CD14-positive monocyte (primary cell): ENCODE data around the gene ACTL10. TPM values are rescaled to one million over a fixed set of nuclear protein-coding genes. Genes with fewer than 3 reads are reported as not detected.

Experiments
- DNase-seq, 3 donors: peaks; one replicate each; pipeline ENCODE4 v3.0.0-alpha.2; 2011 to 2022
- H2AFZ ChIP-seq: 2 replicates; pipeline ENCODE4 v1.6.0; 2012; ENCODE audit warnings: mild to moderate bottlenecking, low read depth, low read length, inconsistent platforms; ENCODE audit not compliant: insufficient read depth, poor library complexity, severe bottlenecking
- H3K27ac ChIP-seq, 2 donors: 1 replicate in 1 of 2; 2 replicates in 1 of 2; pipeline ENCODE4 v1.5.1; 2012 to 2013; ENCODE audit warnings: low read length in 2 of 2, control low read depth in 1 of 2, inconsistent platforms in 1 of 2, low read depth in 1 of 2, mild to moderate bottlenecking in 1 of 2
- H3K27me3 ChIP-seq, 2 donors: one replicate each; pipeline versions ENCODE4 v1.6.0 to v1.6.1; 2011 to 2013; ENCODE audit warnings: low read length in 2 of 2; ENCODE audit not compliant: control insufficient read depth in 2 of 2, insufficient read depth in 2 of 2
- H3K36me3 ChIP-seq, 2 donors: replicated peaks in 1 of 2; 1 replicate in 1 of 2; 2 replicates in 1 of 2; pipeline versions ENCODE4 v1.5.1 to v1.6.1; 2012 to 2013; ENCODE audit warnings: low read length in 2 of 2, control low read depth in 1 of 2, inconsistent platforms in 1 of 2, mild to moderate bottlenecking in 1 of 2; ENCODE audit not compliant: insufficient read depth in 2 of 2, control insufficient read depth in 1 of 2
- H3K4me1 ChIP-seq, 2 donors: 1 replicate in 1 of 2; 2 replicates in 1 of 2; pipeline versions ENCODE4 v1.5.1 to v1.6.1; 2012 to 2013; ENCODE audit warnings: low read length in 2 of 2, control low read depth in 1 of 2, inconsistent platforms in 1 of 2, mild to moderate bottlenecking in 1 of 2, moderate library complexity in 1 of 2; ENCODE audit not compliant: insufficient read depth in 2 of 2, control insufficient read depth in 1 of 2
- H3K4me2 ChIP-seq: replicated peaks from 2 replicates; pipeline ENCODE3; 2012; ENCODE audit warnings: low read length, moderate library complexity, mild to moderate bottlenecking; ENCODE audit not compliant: poor library complexity, severe bottlenecking; ENCODE audit errors: extremely low read depth
- H3K4me3 ChIP-seq, 3 experiments: fragments of 200-600 bp in 1 of 3; sonication (generic) in 1 of 3; replicated peaks in 1 of 3; 1 replicate in 2 of 3; 2 replicates in 1 of 3; pipeline ENCODE4 v1.5.1; 2011 to 2013; ENCODE audit warnings: low read length in 3 of 3, mild to moderate bottlenecking in 3 of 3, control low read depth in 2 of 3, low read depth in 2 of 3, inconsistent platforms in 1 of 3, moderate library complexity in 1 of 3
- H3K79me2 ChIP-seq: 2 replicates; pipeline ENCODE4 v1.6.0; 2012; ENCODE audit warnings: mild to moderate bottlenecking, control low read depth, inconsistent platforms, low read length, moderate library complexity; ENCODE audit not compliant: insufficient read depth
- H3K9ac ChIP-seq: 2 replicates; pipeline ENCODE4 v1.6.0; 2017; ENCODE audit warnings: low read length, mild to moderate bottlenecking; ENCODE audit not compliant: insufficient read depth, poor library complexity, severe bottlenecking
- H3K9me3 ChIP-seq, 2 donors: replicated peaks in 1 of 2; 1 replicate in 1 of 2; 2 replicates in 1 of 2; pipeline versions ENCODE4 v1.5.1 to v1.6.1; 2012 to 2013; ENCODE audit warnings: low read length in 2 of 2, control low read depth in 1 of 2; ENCODE audit not compliant: control insufficient read depth in 1 of 2, insufficient read depth in 1 of 2
- H4K20me1 ChIP-seq: 2 replicates; pipeline ENCODE4 v1.6.0; 2012; ENCODE audit warnings: mild to moderate bottlenecking, low read length, control low read depth, moderate library complexity; ENCODE audit not compliant: insufficient read depth
- H3K27ac Mint-ChIP-seq, 7 donors: one replicate each; pipeline ENCODE4 v1.8.0; 2020; ENCODE audit warnings: mild to moderate bottlenecking in 7 of 7, mixed read lengths in 7 of 7, moderate library complexity in 6 of 7, inconsistent platforms in 2 of 7
- H3K27me3 Mint-ChIP-seq, 3 donors: one replicate each; pipeline ENCODE4 v1.8.0; 2021 to 2022; ENCODE audit warnings: low read depth in 3 of 3, mild to moderate bottlenecking in 3 of 3, mixed read lengths in 3 of 3, moderate library complexity in 3 of 3, inconsistent platforms in 1 of 3
- H3K36me3 Mint-ChIP-seq, 2 donors: one replicate each; pipeline ENCODE4 v1.8.0; 2020; ENCODE audit warnings: mixed read lengths in 2 of 2, inconsistent platforms in 1 of 2, mild to moderate bottlenecking in 1 of 2
- H3K4me1 Mint-ChIP-seq: one replicate; pipeline ENCODE4 v1.8.0; 2020; ENCODE audit warnings: mild to moderate bottlenecking, mixed read lengths
- H3K4me3 Mint-ChIP-seq, 2 donors: one replicate each; pipeline ENCODE4 v1.8.0; 2020; ENCODE audit warnings: mild to moderate bottlenecking in 2 of 2, mixed read lengths in 2 of 2, moderate library complexity in 1 of 2
- H3K9me3 Mint-ChIP-seq, 7 donors: one replicate each; pipeline ENCODE4 v1.8.0; 2020 to 2022; ENCODE audit warnings: mixed read lengths in 7 of 7, mild to moderate bottlenecking in 6 of 7, moderate library complexity in 6 of 7, inconsistent platforms in 2 of 7
- WGBS: methylation state at CpG from one replicate; pipeline ENCODE4 v1.1.5; 2013; ENCODE audit warnings: missing lambda C conversion rate; ENCODE audit not compliant: insufficient coverage; 5-methylcytosine and 5-hydroxymethylcytosine counted together
- intact Hi-C, 2 donors: fragments of 100-400 bp; cut with micrococcal nuclease; formaldehyde crosslinking; loops; one replicate each; pipeline versions ENCODE4 v1.15.0 to v1.15.1; 2023
- polyA plus RNA-seq, 3 donors: library from polyadenylated mRNA; depleted of rRNA in 1 of 3; unstranded in 2 of 3; stranded (reverse) in 1 of 3; fragments of 300-500 nt in 2 of 3; fragments of >200 nt in 1 of 3; fragmentation: Illumina TruSeq in 2 of 3; gene quantifications; 1 replicate in 2 of 3; 2 replicates in 1 of 3; pipeline ENCODE4 v1.2.3, GENCODE V29; 2012 to 2021
- TF ChIP-seq, protein P1 (sequence below): fragments of 200-600 bp; IDR thresholded peaks from one replicate; pipeline ENCODE4 v1.8.0; 2022; ENCODE audit warnings: antibody characterized with exemption, mild to moderate bottlenecking

The ACTL10 gene
- polyA plus RNA-seq, 3 donors = 0.31 to 1.2 (median 1.1) TPM

DNA sequence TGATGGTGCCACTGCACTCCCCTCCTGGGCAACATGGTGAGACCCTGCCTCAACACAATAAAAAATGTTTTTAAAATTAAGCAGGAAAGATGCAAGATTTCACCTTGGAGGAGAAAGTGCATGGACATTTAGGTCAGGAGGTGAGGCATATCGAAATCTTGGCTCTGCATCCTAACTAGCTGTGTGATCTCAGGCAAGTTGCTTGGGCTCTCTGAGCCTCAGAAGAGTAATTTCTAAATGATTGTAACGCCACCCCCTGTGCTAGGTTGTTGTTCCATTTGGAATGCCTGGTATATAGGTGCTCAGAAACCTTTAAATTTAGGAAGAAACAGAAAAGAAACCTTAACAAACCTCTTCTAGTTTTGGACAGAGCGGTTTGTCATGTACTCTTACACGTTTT, 40.6 kb upstream of the ACTL10 start:
- no peaks in the 10 kb centered on the region for H3K9me3 ChIP-seq
- H3K4me2 ChIP-seq = no peak overlapping the region
- no peak overlapping the region for H2AFZ ChIP-seq
- DNase-seq = no peak
- H3K36me3 Mint-ChIP-seq = peaks cover 73 to 76% of the 10 kb centered on the region in 2 donors
- no peaks in the 10 kb centered on the region for H3K4me1 ChIP-seq
- H4K20me1 ChIP-seq = no peaks in the 10 kb centered on the region
- H3K27me3 Mint-ChIP-seq = no peaks in the 10 kb centered on the region
- H3K4me1 Mint-ChIP-seq = no peaks in the 10 kb centered on the region
- no peaks in the 10 kb centered on the region for H3K79me2 ChIP-seq
- H3K36me3 ChIP-seq = peaks cover 53 to 93% of the 10 kb centered on the region in 2 donors
- WGBS = 97% methylated on average over 3 of the region's 4 CpGs
- H3K27ac Mint-ChIP-seq = no peak overlapping the region
- no peak overlapping the region for H3K4me3 Mint-ChIP-seq
- no peak overlapping the region for H3K27ac ChIP-seq
- TF ChIP-seq, protein P1, sequence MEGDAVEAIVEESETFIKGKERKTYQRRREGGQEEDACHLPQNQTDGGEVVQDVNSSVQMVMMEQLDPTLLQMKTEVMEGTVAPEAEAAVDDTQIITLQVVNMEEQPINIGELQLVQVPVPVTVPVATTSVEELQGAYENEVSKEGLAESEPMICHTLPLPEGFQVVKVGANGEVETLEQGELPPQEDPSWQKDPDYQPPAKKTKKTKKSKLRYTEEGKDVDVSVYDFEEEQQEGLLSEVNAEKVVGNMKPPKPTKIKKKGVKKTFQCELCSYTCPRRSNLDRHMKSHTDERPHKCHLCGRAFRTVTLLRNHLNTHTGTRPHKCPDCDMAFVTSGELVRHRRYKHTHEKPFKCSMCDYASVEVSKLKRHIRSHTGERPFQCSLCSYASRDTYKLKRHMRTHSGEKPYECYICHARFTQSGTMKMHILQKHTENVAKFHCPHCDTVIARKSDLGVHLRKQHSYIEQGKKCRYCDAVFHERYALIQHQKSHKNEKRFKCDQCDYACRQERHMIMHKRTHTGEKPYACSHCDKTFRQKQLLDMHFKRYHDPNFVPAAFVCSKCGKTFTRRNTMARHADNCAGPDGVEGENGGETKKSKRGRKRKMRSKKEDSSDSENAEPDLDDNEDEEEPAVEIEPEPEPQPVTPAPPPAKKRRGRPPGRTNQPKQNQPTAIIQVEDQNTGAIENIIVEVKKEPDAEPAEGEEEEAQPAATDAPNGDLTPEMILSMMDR = no peak
- intact Hi-C loops = no loop called here
- no peaks in the 10 kb centered on the region for H3K27me3 ChIP-seq
- H3K9ac ChIP-seq = no peak overlapping the region
- H3K9me3 Mint-ChIP-seq = no peaks in the 10 kb centered on the region
- H3K4me3 ChIP-seq = no peak overlapping the region

DNA sequence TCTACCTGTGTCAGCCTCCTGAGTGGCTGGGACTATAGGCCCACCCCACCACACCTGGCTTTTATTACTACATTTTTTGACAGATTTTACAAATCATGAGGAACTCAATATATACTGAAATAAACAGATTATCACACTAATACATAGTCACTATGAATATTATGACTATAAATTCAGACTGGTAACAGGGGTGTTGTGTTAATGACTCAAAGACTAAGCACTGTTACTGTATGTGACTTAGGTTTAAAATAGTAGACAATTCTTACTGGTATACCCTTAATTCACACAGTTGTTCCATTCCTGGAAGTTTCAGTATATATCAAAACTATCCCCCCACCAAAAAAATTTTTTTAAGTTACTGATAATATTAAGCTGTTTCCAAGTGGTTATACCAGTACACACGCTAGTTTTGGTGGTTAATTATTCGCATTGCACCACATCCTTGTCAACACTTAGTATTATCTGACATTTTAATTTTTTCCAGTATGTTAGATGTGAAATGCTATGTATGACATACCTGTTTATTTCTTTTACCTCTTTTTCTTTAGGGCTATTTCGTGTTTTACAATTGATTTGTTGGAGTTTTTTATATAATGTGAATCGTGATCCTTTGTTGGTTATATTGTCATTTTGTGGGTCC, 39.0 kb upstream of the ACTL10 start:
- TF ChIP-seq, protein P1 = no peak
- Mint-ChIP-seq H3K27me3 (no peaks in the 10 kb centered on the region), H3K9me3 (no peaks in the 10 kb centered on the region), H3K4me3 (no peak overlapping the region), H3K36me3 (peaks cover 71 to 78% of the 10 kb centered on the region in 2 donors), H3K27ac (no peak overlapping the region), H3K4me1 (no peaks in the 10 kb centered on the region)
- peaks cover 62 to 89% of the 10 kb centered on the region in 2 donors for H3K36me3 ChIP-seq
- no peak overlapping the region for H3K4me3 ChIP-seq
- no peak for DNase-seq
- no peak overlapping the region for H3K4me2 ChIP-seq
- no peak overlapping the region for H3K27ac ChIP-seq
- no peaks in the 10 kb centered on the region for H3K9me3 ChIP-seq
- H3K4me1 ChIP-seq = no peaks in the 10 kb centered on the region
- intact Hi-C loops = no loop called here
- H3K27me3 ChIP-seq = no peaks in the 10 kb centered on the region
- WGBS = no CpG with 5 or more reads among the region's 4 CpGs
- no peaks in the 10 kb centered on the region for H4K20me1 ChIP-seq
- H3K9ac ChIP-seq = no peak overlapping the region
- no peak overlapping the region for H2AFZ ChIP-seq
- no peaks in the 10 kb centered on the region for H3K79me2 ChIP-seq
